Activated T-cell treated with anti-CD3 and anti-CD28 coated beads for 48 hours (primary cell): Measurements from ENCODE around the gene CHMP5.

Source experiments
- DNase-seq: peaks from one replicate; pipeline ENCODE4 v3.0.0-alpha.2; 2020; ENCODE audit warnings: low read depth

The CHMP5 gene

GRCh38 chr9:33318225-33318624 is 53.4 kb downstream of the CHMP5 start:
- DNase-seq: no peak

- DNase-seq: no peak
These were observed 53.9 kb downstream of the CHMP5 start for GRCh38 chr9:33318781-33319180.

GRCh38 chr9:33320230-33320567 is 55.4 kb downstream of the CHMP5 start:
- DNase-seq: no peak

GRCh38 chr9:33320568-33321261 is 55.9 kb downstream of the CHMP5 start:
- DNase-seq: no peak

GRCh38 chr9:33329117-33329563 is 64.3 kb downstream of the CHMP5 start:
- DNase-seq: no peak

GRCh38 chr9:33329979-33330378 is 65.1 kb downstream of the CHMP5 start:
- no peak for DNase-seq

- DNase-seq: no peak
These were observed 66.6 kb downstream of the CHMP5 start for GRCh38 chr9:33331377-33331891.
